Panc1 (cell line): ENCODE results near the gene FIBCD1. TPM values are rescaled to one million over a fixed set of nuclear protein-coding genes. Genes with fewer than 3 reads are reported as not detected.

Experiments
- ATAC-seq: fragments of 200-7000 bp; cut with Tn5 transposase; 2 replicates; pipeline ENCODE4 v1.9.1; 2020; ENCODE audit warnings: mild to moderate bottlenecking, moderate library complexity
- BruUV-seq: library from RNA; stranded (reverse); fragments of 400-500 nt; replicated peaks from 2 replicates; lab custom pipeline; 2021; lab: Mats Ljungman, UMichigan
- CTCF ChIA-PET: fragments of 300-600 bp; sonication (Branson Sonifier 250); formaldehyde crosslinking; loops from one replicate; lab custom pipeline; 2022; ENCODE audit warnings: antibody characterized with exemption; lab: Charles Lee
- POLR2A ChIA-PET: fragments of 300-600 bp; sonication (Branson Sonifier 250); formaldehyde crosslinking; loops from one replicate; lab custom pipeline; 2022; ENCODE audit warnings: antibody characterized with exemption; lab: Charles Lee
- DNase-seq: peaks from one replicate; pipeline ENCODE4 v3.0.0-alpha.2; 2010; ENCODE audit warnings: low read depth, low spot score
- H3K27ac ChIP-seq: 2 replicates; pipeline ENCODE4 v1.5.1; 2011; ENCODE audit warnings: mild to moderate bottlenecking, low read length, inconsistent platforms
- H3K27me3 ChIP-seq: fragments of 200-500 bp; sonication (Bioruptor generic); 2 replicates; pipeline ENCODE4 v1.6.0; 2014; ENCODE audit warnings: low read length, inconsistent platforms; ENCODE audit not compliant: control insufficient read depth, insufficient read depth
- H3K36me3 ChIP-seq: fragments of 200-500 bp; sonication (Bioruptor generic); 2 replicates; pipeline ENCODE4 v1.5.1; 2014; ENCODE audit warnings: inconsistent platforms, mild to moderate bottlenecking, low read length, moderate library complexity; ENCODE audit not compliant: control insufficient read depth, insufficient read depth
- H3K4me1 ChIP-seq: 2 replicates; pipeline ENCODE4 v1.5.1; 2011; ENCODE audit warnings: inconsistent platforms, mild to moderate bottlenecking, low read length, moderate library complexity; ENCODE audit not compliant: control insufficient read depth, insufficient read depth
- H3K4me3 ChIP-seq, 2 experiments: 2 replicates each; pipeline ENCODE4 v1.5.1; 2011 to 2012; ENCODE audit warnings: low read depth in 2 of 2, low read length in 2 of 2, mild to moderate bottlenecking in 2 of 2, inconsistent platforms in 1 of 2, moderate library complexity in 1 of 2
- H3K9me3 ChIP-seq: fragments of 200-500 bp; sonication (Bioruptor generic); 2 replicates; pipeline ENCODE4 v1.5.1; 2014; ENCODE audit warnings: low read depth, mild to moderate bottlenecking, inconsistent platforms, low read length, moderate library complexity; ENCODE audit not compliant: control insufficient read depth, insufficient read depth
- CTCF ChIP-seq: fragments of 450-650 bp; IDR thresholded peaks from 2 replicates; pipeline ENCODE4 v1.5.1; 2017; ENCODE audit warnings: mild to moderate bottlenecking
- POLR2AphosphoS5 ChIP-seq: IDR thresholded peaks from 2 replicates; pipeline ENCODE4 v1.6.1; 2012; ENCODE audit warnings: mild to moderate bottlenecking, low read depth, low read length, moderate library complexity
- REST ChIP-seq, 2 experiments: IDR thresholded peaks; 2 replicates each; pipeline ENCODE4 v1.6.1; 2011 to 2012; ENCODE audit warnings: low read depth in 2 of 2, control low read depth in 1 of 2, low read length in 1 of 2, mild to moderate bottlenecking in 1 of 2, moderate library complexity in 1 of 2; ENCODE audit not compliant: insufficient read depth in 1 of 2
- SIN3A ChIP-seq: IDR thresholded peaks from 2 replicates; pipeline ENCODE4 v1.6.1; 2012; ENCODE audit warnings: low read depth, mild to moderate bottlenecking, low read length, moderate library complexity, borderline replicate concordance; ENCODE audit not compliant: insufficient read depth
- TCF7L2 ChIP-seq: IDR thresholded peaks from 2 replicates; pipeline ENCODE4 v1.6.1; 2011; ENCODE audit warnings: mild to moderate bottlenecking, low read depth, low read length, inconsistent platforms
- in situ Hi-C: cut with HindIII; loops from 2 replicates; pipeline ENCODE4 v1.10.0; 2016; ENCODE audit warnings: low sequenced_read_pairs, low pct_unique_long_range_greater_than_20kb
- intact Hi-C: fragments of 100-400 bp; cut with micrococcal nuclease; formaldehyde crosslinking; loops from one replicate; pipeline ENCODE4 v1.10.0; 2022; ENCODE audit not compliant: unreplicated experiment
- total RNA-seq: library from RNA; stranded (reverse); gene quantifications from one replicate; pipeline ENCODE4 v1.2.1, GENCODE V29; 2021; ENCODE audit not compliant: unreplicated experiment

The FIBCD1 gene
- total RNA-seq, 1 experiment from 2014 or later = 16.3 TPM

- no peak for TF ChIP-seq SIN3A
- TF ChIP-seq CTCF = no peak
- no peak for TF ChIP-seq POLR2AphosphoS5
- no peak for TF ChIP-seq REST (IDR thresholded peaks at IDR 0.05; ENCODE audit: insufficient read depth in 1 of 2, low read depth in 2 of 2, low read length in 1 of 2)
- no peak for TF ChIP-seq TCF7L2
- DNase-seq = no peak
- ChIA-PET CTCF (no interaction called here), POLR2A (no interaction called here)
- intact Hi-C loops (no loop called here), in situ Hi-C loops (no loop called here)
- H3K4me1 ChIP-seq = peaks cover 5% of the 10 kb centered on the region
- no peak overlapping the region for H3K4me3 ChIP-seq
- H3K27me3 ChIP-seq = no peaks in the 10 kb centered on the region
- H3K9me3 ChIP-seq = no peaks in the 10 kb centered on the region
- no peaks in the 10 kb centered on the region for H3K36me3 ChIP-seq
- ATAC-seq = no peak
- H3K27ac ChIP-seq = no peak overlapping the region
- no TSS peak for BruUV-seq
Observed at GRCh38 chr9:130961511-130962300, 22.7 kb upstream of the FIBCD1 start.

GRCh38 chr9:130960522-130961378 lies 21.7 kb upstream of the FIBCD1 start:
- intact Hi-C loops = no loop called here
- CTCF ChIA-PET = no interaction called here
- POLR2A ChIA-PET = no interaction called here

More at GRCh38 chr9:130960522-130961378, 21.7 kb upstream of the FIBCD1 start:
- no peaks in the 10 kb centered on the region for H3K36me3 ChIP-seq
- no peaks in the 10 kb centered on the region for H3K9me3 ChIP-seq
- H3K27ac ChIP-seq = no peak overlapping the region
- no peaks in the 10 kb centered on the region for H3K27me3 ChIP-seq
- H3K4me1 ChIP-seq = peaks cover 5% of the 10 kb centered on the region
- no peak for ATAC-seq
- TF ChIP-seq SIN3A (no peak), REST (IDR thresholded peaks at IDR 0.05; ENCODE audit: insufficient read depth in 1 of 2, low read depth in 2 of 2, low read length in 1 of 2) (no peak)
- BruUV-seq = no TSS peak
- no peak overlapping the region for H3K4me3 ChIP-seq
- in situ Hi-C loops = no loop called here
- no peak for DNase-seq
